HG02885 (cell line): ENCODE results near the gene ASB15.
"Not testable (repeated sequence)": the region's sequence is repeated elsewhere in the genome, so short reads cannot be mapped to it uniquely, and the experiment has no call there.

Experiments
- ATAC-seq: cut with Tn5 transposase; IDR thresholded peaks from one replicate; pipeline ENCODE4 v1.9.1; 2021; ENCODE audit warnings: mild to moderate bottlenecking; ENCODE audit not compliant: unreplicated experiment, poor library complexity

The ASB15 gene

GRCh38 chr7:123634011-123634573 lies 32.5 kb downstream of the ASB15 start:
- not testable (repeated sequence) for ATAC-seq

- ATAC-seq, result peak; percentile 57
Observed at GRCh38 chr7:123635551-123636359, 34.1 kb downstream of the ASB15 start.

- no peak for ATAC-seq
Observed at GRCh38 chr7:123637203-123637602, 35.6 kb downstream of the ASB15 start.

GRCh38 chr7:123637878-123638277 lies 36.3 kb downstream of the ASB15 start:
- no peak for ATAC-seq

- no peak for ATAC-seq
Observed at GRCh38 chr7:123639631-123640030, 38.0 kb downstream of the ASB15 start.

GRCh38 chr7:123640583-123640982 lies 39.0 kb downstream of the ASB15 start:
- ATAC-seq, result no peak

GRCh38 chr7:123641901-123642300 lies 40.3 kb downstream of the ASB15 start:
- ATAC-seq, result no peak

GRCh38 chr7:123643495-123644441 lies 42.1 kb downstream of the ASB15 start:
- no peak for ATAC-seq

- no peak for ATAC-seq
Observed at GRCh38 chr7:123645516-123645915, 43.9 kb downstream of the ASB15 start.

GRCh38 chr7:123647106-123647730 lies 45.6 kb downstream of the ASB15 start:
- no peak for ATAC-seq

- ATAC-seq, result no peak
Observed at GRCh38 chr7:123649964-123650363, 48.3 kb downstream of the ASB15 start.

GRCh38 chr7:123650595-123650994 lies 49.0 kb downstream of the ASB15 start:
- ATAC-seq, result no peak

- ATAC-seq, result no peak
Observed at GRCh38 chr7:123652406-123652805, 50.8 kb downstream of the ASB15 start.

GRCh38 chr7:123653162-123653561 lies 51.5 kb downstream of the ASB15 start:
- no peak for ATAC-seq

- no peak for ATAC-seq
Observed at GRCh38 chr7:123655614-123656013, 54.0 kb downstream of the ASB15 start, which contains the start of gene LMOD2. LMOD2 (plus strand) TSS chr7:123655866; CDS start chr7:123655964, 98 bp downstream.

GRCh38 chr7:123656544-123657303 lies 55.1 kb downstream of the ASB15 start:
- ATAC-seq, result no peak

- no peak for ATAC-seq
Observed at GRCh38 chr7:123657304-123657685, 55.7 kb downstream of the ASB15 start.

- ATAC-seq, result no peak
Observed at GRCh38 chr7:123658023-123658422, 56.4 kb downstream of the ASB15 start.

- ATAC-seq, result no peak
Observed at GRCh38 chr7:123660514-123661354, 59.1 kb downstream of the ASB15 start.
